Skeletal muscle satellite cell (primary cell): ENCODE data around the gene HMG20B.
"Not testable (repeated sequence)": the region's sequence is repeated elsewhere in the genome, so short reads cannot be mapped to it uniquely, and the experiment has no call there.

Experiments used
- H3K27me3 ChIP-seq: 2 replicates; pipeline ENCODE4 v1.7.0; 2013; ENCODE audit warnings: low read length; ENCODE audit not compliant: control insufficient read depth, insufficient read depth
- H3K36me3 ChIP-seq: 2 replicates; pipeline ENCODE4 v1.7.0; 2013; ENCODE audit warnings: mild to moderate bottlenecking, control low read depth, low read length; ENCODE audit not compliant: insufficient read depth
- H3K4me1 ChIP-seq: 2 replicates; pipeline ENCODE4 v1.7.0; 2013; ENCODE audit warnings: low read length; ENCODE audit not compliant: control insufficient read depth, insufficient read depth
- H3K4me2 ChIP-seq: 2 replicates; pipeline ENCODE4 v1.7.0; 2013; ENCODE audit warnings: mild to moderate bottlenecking, low read length
- H3K4me3 ChIP-seq: 2 replicates; pipeline ENCODE4 v1.7.0; 2013; ENCODE audit warnings: low read length
- H3K9ac ChIP-seq: 2 replicates; pipeline ENCODE4 v1.7.0; 2013; ENCODE audit warnings: mild to moderate bottlenecking, low read depth, low read length, moderate library complexity
- H3K9me3 ChIP-seq: replicated peaks from 2 replicates; pipeline ENCODE4 v1.7.0; 2013; ENCODE audit warnings: mild to moderate bottlenecking, control low read depth, low read length

HMG20B gene

DNA sequence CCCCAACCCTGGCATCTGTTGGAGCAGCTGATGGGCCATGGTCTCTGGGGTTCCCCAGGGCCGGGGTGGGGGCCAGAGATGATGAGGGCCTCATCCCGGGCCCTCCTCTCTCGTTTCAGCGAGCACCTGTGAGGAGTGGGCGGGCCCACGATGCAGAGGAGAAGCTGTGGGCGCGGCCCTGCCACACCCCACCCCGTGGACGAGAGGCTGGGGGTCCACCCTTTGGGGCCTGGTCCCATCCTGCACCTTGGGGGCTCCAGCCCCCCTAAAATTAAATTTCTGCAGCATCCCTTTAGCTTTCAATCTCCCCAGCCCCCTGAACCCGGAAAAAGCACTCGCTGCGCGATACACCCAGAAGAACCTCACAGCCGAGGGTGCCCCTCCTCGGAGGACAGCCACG is 5.6 kb downstream of the HMG20B start:
- H3K4me1 ChIP-seq = peaks cover 13% of the 10 kb centered on the region
- H3K9ac ChIP-seq = no peak overlapping the region
- no peak overlapping the region for H3K4me2 ChIP-seq
- H3K4me3 ChIP-seq = no peak overlapping the region
- H3K9me3 ChIP-seq = no peaks in the 10 kb centered on the region
- H3K36me3 ChIP-seq = peaks cover 19% of the 10 kb centered on the region
- H3K27me3 ChIP-seq = no peaks in the 10 kb centered on the region

DNA sequence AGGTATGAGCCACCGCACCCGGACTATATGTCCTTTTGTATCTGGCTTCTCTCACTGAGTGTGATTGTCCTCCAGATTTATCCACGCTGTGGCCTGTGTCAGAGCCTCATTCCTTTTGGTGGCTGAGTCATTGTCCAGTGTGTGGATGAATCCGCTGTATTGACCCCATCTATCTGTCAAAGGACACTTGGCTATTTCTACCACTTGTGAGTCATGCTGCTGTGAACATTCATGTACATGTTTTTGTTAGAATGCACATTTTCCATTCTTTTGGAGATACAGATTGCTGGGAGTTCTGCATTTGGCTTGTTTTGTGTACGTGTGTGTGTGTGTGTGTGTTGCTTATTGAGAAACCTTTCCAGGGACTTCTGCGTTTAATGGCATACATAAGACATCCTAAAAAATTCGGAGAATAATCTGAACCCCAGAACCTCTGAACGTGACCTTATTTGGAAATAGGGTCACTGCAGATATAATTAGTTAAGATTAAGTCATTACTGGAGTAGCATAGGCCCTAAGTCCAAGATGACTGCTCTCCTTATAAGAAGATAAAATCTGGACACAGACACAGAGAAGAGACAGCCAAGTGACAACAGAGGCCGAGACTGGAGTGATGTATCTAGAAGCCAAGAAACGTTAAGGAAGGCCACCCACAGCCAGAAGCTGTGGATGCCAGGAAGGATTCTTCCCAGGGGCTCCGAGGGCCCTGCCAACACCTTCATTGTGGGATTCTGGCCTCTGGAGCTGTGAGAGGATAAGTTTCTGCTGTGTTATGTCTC is 7.6 kb downstream of the HMG20B start:
- Histone ChIP-seq H3K4me3 (no peak overlapping the region), H3K4me2 (peak overlapping the region; percentile 44), H3K9me3 (no peaks in the 10 kb centered on the region), H3K9ac (peak overlapping the region; percentile 3), H3K27me3 (peaks cover 5% of the 10 kb centered on the region), H3K4me1 (peaks cover 15% of the 10 kb centered on the region), H3K36me3 (peaks cover 10% of the 10 kb centered on the region)

DNA sequence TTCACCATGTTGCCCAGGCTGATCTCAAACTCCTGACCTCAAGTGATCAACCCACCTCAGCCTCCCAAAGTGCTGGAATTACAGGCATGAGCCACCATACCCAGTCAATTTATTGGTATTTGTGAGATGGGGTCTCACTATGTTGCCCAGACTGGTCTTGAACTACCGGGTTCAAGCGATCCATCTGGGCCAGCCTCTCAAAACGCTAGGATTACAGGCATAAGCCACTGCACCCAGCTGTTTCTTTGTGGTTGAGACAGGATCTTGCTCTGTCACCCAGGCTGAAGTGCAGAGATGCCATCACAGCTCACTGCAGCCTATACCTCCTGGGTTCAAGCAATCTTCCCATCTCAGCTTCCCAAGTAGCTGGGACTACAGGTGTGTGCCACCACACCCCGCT is 9.0 kb downstream of the HMG20B start:
- not testable (repeated sequence) for H3K4me3 ChIP-seq, H3K9ac ChIP-seq, H3K36me3 ChIP-seq, H3K9me3 ChIP-seq, H3K4me2 ChIP-seq
- H3K27me3 ChIP-seq = peaks cover 18% of the 10 kb centered on the region
- H3K4me1 ChIP-seq = peaks cover 19% of the 10 kb centered on the region

DNA sequence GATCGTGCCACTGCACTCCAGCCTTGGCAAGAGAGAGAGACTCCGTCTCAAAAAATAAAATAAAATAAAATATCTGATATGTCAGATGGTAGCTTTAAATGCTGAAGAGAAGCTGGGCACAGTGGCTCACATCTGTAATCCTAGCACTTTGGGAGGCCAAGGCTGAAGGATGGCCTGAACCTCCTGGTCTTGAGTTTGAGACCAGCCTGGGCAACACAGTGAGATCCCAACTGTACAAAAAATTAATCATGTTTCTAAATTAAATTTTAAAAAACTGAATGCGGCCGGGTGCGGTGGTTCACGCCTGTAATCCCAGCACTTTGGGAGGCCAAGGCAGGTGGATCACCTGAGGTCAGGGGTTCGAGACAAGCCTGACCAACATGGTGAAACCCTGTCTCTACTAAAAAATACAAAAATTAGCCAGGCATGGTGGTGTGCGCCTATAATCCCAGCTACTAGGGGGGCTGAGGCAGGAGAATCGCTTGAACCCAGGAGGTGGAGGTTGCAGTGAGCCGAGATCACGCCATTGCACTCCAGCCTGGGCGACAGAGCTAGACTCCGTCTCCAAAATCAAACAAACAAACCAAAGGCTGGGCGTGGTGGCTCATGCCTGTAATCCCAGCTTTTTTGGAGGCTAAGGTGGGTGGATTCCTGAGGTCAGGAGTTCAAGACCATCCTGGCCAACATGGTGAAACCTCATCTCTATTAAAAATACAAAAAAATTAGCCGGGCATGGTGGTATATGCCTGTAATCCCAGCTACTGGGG is 11.5 kb downstream of the HMG20B start:
- H3K4me3 ChIP-seq, H3K4me2 ChIP-seq, H3K9me3 ChIP-seq, H3K36me3 ChIP-seq, H3K9ac ChIP-seq: not testable (repeated sequence)
- Histone ChIP-seq H3K4me1 (peaks cover 19% of the 10 kb centered on the region), H3K27me3 (peaks cover 24% of the 10 kb centered on the region)

DNA sequence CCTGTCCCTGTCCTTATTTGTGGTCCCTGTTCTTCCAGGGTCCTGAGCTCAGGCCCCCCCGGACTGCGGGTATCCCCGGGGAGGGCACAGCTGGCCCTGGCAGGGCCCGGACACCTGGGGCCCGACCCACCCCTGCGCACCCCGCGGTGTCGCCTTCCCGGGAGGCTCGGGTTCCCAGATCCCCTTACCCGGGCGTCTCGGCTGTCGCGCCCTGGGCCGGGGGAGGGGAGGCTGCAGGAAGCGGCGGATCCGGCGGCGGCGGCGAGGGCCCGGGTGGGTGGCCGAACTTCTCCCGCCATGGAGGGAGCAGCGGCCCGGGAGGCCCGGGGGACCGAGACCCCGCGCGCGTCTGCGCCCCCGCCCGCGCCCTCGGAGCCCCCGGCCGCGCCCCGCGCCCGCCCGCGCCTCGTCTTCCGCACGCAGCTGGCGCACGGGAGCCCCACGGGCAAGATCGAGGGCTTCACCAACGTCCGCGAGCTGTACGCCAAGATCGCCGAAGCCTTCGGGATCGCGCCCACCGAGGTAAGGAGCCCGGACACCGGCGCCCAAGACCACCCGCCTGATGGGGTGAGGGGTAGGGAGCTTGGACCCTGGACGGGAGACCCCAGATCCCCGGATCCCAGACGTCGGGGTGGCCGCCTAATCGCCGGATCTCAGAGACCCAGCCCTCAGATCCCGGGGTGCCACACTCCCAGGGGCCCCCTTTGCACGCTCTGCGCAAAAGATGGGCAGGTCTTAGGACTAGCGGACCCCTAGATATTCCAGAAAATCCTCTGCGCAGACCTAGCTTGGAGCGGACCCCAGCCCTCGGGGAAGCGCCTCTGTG is 12.8 kb downstream of the HMG20B start, which contains the start of gene GIPC3:
Gene GIPC3 (plus strand): TSS at position 178 of the 826 bp plus-strand sequence. CDS start 120 bp downstream, at position 298.
- peaks cover 25% of the 10 kb centered on the region for H3K27me3 ChIP-seq
- H3K4me2 ChIP-seq = peak within 1 kb of the TSS; percentile 55
- H3K4me3 ChIP-seq = peak within 1 kb of the TSS; percentile 23
- no peaks in the 10 kb centered on the region for H3K9me3 ChIP-seq
- peaks cover 10% of the 10 kb centered on the region for H3K4me1 ChIP-seq
- H3K9ac ChIP-seq = no peak within 1 kb of the TSS
- no peaks in the 10 kb centered on the region for H3K36me3 ChIP-seq

DNA sequence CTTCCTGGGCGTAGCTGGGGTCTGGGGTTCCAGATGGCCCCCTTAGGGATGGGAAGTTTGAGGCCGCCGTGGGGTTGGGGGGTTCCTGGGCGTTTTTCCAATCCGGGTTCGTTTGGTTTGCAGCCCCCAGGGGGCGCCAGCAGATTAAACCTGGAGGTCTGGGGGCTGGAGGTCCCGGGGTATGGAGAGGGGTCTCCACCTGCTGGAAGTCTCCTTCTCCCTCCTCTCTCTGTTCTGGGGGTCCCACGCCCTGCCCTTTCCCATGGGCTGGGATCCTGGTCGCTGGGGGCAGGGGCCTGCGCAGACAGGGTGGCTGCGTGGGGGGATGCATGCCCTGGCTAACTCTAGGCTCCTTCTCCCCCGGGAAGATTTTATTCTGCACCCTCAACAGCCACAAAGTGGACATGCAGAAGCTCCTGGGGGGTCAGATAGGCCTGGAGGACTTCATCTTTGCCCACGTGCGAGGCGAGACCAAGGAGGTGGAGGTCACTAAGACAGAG is 13.4 kb downstream of the HMG20B start:
- no peak overlapping the region for H3K4me2 ChIP-seq
- no peaks in the 10 kb centered on the region for H3K9me3 ChIP-seq
- no peak overlapping the region for H3K4me3 ChIP-seq
- peaks cover 6% of the 10 kb centered on the region for H3K4me1 ChIP-seq
- no peak overlapping the region for H3K9ac ChIP-seq
- peaks cover 27% of the 10 kb centered on the region for H3K27me3 ChIP-seq
- H3K36me3 ChIP-seq = no peaks in the 10 kb centered on the region

DNA sequence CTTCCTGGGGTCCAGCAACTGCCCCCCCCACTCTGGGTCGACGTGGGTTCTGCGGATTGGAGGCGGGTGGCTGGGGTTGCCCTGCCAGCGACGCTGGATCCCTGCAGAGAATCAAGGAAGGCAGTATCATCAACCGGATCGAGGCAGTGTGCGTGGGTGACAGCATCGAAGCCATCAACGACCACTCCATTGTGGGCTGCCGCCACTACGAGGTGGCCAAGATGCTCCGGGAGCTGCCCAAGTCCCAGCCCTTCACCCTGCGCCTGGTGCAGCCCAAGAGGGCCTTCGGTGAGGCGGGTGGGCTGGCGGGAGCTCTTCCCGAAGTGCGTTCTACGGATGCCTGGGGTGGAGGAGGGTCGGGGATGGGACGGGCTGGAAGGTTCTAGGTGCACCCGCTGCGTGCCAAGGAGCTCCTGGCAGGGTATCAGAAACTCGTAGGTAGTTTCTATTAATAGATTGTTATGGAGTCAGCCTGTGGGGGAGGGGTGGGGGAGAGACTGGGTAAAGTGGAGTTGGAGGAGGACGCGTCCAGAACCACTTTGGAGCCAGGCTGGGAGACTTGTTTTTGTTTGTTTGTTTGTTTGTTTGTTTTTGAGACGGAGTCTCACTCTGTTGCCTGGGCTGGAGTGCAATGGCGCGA is 14.1 kb downstream of the HMG20B start:
- Histone ChIP-seq H3K27me3 (peaks cover 33% of the 10 kb centered on the region), H3K4me1 (peaks cover 6% of the 10 kb centered on the region), H3K36me3 (no peaks in the 10 kb centered on the region), H3K9me3 (no peaks in the 10 kb centered on the region), H3K4me2 (no peak overlapping the region), H3K4me3 (no peak overlapping the region), H3K9ac (no peak overlapping the region)

DNA sequence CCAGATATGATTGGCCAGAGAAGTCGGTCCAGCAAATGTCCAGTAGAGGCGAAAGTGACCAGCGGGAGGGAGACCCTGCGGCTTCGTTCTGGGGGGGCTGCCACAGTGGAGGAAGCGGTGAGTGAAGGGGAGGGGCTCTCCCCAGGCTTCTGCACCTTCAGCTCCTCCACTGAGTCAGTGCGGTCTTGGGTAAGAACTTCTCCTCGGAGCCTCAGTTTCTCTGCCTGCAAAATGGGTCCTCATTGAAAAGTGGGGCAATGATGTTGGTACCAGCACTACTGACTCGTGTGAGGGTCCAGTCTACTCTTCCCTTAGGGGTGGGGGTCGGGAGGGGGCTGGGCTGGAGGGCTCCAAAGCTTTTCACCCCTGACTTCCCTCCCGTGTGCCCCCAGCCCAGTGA is 16.7 kb downstream of the HMG20B start:
- Histone ChIP-seq H3K27me3 (peaks cover 48% of the 10 kb centered on the region), H3K4me3 (no peak overlapping the region), H3K36me3 (no peaks in the 10 kb centered on the region), H3K9ac (no peak overlapping the region), H3K4me1 (peaks cover 6% of the 10 kb centered on the region), H3K4me2 (no peak overlapping the region), H3K9me3 (no peaks in the 10 kb centered on the region)

DNA sequence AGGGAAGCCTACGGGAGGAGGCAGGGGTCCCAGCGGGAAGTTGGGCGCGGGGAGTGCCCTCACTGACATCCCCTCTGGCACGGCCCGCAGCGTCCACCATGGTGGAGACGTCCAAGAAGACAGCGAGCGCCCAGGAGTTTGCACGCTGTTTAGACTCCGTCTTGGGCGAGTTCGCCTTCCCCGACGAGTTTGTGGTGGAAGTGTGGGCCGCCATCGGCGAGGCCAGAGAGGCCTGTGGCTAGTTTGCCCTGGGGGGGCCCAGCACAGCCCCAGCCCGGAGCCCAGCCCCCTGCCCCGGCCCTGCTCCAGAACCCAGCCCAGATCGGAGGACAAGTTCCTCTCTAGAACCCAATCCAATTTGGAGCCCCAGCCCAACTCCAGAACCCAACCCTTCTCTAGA is 17.2 kb downstream of the HMG20B start:
- Histone ChIP-seq H3K9ac (no peak overlapping the region), H3K9me3 (no peaks in the 10 kb centered on the region), H3K4me1 (peaks cover 6% of the 10 kb centered on the region), H3K4me2 (no peak overlapping the region), H3K4me3 (no peak overlapping the region), H3K27me3 (peaks cover 47% of the 10 kb centered on the region), H3K36me3 (no peaks in the 10 kb centered on the region)

DNA sequence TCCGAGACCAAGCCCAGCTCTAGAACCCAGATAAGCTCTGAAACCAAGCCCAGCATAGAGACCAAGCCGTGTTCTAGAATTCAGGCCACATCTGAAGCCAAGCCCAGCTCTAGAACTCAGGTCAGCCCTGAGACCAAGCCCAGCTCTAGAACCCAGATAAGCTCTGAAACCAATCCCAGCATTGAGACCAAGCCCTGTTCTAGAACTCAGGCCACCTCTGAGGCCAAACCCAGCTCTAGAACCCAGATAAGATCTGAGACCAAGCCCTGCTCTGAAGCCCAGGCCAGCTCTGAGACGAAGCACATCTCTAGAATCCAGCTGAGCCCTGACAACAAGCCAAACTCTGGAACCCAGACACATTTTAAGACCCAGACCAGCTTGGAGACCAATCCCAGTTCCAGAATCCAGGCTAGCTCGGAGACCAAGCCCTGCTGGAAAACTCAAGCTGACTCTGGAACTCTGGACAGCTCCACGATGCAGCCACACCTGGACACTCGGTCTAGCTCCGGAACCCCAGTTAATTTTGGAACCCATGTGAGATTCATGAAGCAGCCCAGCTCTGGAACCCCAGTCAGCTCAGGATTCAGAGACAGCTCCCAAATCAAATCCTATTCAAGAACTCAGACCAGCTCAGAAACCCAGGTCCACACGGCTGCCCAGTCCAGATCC is 18.4 kb downstream of the HMG20B start:
- Histone ChIP-seq H3K4me1 (no peaks in the 10 kb centered on the region), H3K4me2 (no peak overlapping the region), H3K9me3 (no peaks in the 10 kb centered on the region), H3K27me3 (peaks cover 37% of the 10 kb centered on the region), H3K9ac (no peak overlapping the region), H3K36me3 (no peaks in the 10 kb centered on the region), H3K4me3 (no peak overlapping the region)
